ENCODE data around the gene IQCH.
"Not testable (repeated sequence)": the region's sequence is repeated elsewhere in the genome, so short reads cannot be mapped to it uniquely, and the experiment has no call there.

IQCH gene

GRCh38 chr15:67401336-67401735 is 146.8 kb downstream of the IQCH start:
- FAIRE-seq, result no peak

DNA sequence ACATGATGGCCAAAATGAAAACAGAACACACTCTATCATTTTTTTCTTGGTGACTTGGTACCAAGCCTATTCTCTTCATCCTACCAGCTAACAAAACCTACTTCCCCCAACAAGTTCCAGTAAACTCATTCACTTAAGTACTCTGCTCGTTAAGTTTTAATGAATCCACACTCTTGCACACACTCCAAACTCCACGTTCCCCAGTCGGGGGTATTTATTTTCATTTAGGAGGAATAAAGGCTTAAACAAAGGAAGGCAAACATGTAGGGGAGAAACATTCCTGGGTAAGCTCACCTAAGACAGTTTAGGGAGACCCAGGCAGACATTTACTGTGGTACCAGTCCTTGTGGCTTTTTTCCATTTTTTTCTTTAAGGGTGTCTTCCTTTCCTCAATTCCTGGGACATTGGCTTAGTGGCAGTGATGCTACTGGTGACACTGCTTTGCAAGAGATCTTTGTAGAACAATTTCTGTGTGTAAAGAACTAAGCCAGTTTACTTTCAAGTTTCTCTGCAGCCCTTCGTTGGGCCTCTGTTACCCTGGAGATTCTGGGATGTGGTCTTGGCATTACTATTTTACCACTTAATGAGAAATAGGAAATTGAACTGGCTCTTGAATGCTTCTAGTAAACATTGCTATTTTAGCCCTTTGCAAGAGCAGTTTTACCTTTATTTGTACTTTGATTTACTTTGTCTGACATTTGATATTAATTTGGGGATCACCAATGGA is 149.0 kb downstream of the IQCH start:
- FAIRE-seq, result no peak

GRCh38 chr15:67405208-67406191 is 150.9 kb downstream of the IQCH start:
- FAIRE-seq, result no peak

DNA sequence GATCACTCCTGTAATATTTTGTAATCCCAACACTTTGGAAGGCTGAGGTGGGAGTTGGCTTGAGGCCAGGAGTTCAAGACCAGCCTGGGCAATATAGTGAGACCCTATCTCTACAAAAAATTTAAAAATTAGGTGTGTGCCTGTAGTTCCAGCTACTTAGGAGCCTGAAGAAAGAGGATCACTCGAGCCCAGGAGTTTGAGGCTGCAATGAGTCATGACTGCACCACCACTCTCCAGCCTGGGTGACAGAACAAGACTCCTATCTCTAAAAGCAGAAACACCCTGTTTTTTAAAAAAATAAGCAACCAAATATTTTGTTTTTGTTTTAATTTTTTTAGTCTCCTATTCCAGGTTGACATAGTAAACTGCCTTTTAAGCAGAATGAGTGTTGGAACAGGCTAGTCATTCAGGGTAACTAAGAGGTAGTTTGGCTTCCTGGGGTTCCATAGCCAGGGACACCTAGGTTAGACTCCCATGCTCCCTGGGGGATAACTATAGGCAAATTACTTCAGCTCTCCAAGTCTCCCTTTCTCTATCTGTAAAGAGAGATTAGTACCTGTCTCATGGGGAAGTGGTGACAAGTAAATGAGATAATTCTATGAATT is 151.8 kb downstream of the IQCH start:
- FAIRE-seq, result no peak

DNA sequence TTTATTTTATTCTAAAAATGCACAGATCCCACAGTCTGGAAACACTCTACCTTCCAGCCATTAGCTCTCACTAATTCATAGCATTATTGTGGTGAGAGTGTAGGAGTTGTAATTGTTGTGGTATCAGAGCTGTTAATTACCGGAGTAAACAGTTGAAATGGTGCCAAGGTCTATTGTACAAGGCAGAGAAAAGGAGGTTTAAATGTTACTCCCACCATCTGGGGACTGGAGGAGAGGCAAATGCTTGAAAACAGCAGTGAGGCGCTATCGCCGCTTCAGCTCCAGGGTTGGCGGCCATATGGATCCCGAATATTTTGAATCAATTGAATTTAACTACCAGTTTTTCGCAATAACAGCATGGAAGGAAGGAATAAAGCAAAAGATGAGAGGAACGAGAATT is 153.2 kb downstream of the IQCH start:
- no peak for FAIRE-seq

- FAIRE-seq, result no peak
These were observed 154.6 kb downstream of the IQCH start for GRCh38 chr15:67409175-67409574.

DNA sequence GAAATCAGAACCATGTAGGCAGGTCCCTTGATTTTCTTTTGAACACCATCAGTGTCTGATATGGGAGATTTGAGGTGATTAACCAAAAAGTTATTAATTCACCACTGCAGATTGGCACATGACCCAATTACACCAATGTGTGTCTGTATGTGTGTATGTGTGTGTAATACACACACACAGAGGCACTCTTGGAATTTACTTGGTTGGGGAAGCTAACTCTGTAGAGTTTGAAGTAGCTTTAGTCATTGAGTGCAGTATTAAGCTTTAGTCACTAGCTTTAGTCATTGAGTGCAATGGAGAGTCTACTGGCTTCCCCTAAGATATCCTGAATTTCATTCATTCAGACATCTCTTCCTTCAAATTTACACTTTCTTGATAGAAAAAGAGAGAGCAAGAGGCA is 156.9 kb downstream of the IQCH start:
- FAIRE-seq, result no peak

- FAIRE-seq, result no peak
These were observed 159.3 kb downstream of the IQCH start for GRCh38 chr15:67413770-67414390.

DNA sequence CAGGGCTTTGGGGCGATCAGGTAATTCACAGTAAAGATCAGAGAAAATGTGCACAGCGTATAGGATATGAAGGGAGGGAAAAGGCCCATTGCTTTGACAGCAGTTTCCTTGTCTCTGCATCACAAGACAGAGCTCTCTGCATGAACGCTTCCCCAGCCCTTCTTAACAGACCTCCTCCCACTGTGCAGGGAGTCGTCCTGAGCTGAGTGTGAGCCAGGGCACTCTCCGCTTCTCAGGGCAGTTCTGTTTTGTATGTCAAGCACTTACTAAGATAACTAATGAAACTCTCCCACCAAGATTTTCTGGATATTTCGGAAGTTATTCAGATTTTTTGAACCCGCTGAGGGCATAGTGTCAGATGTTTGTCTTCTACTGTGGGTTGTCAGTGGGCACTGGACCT is 160.6 kb downstream of the IQCH start:
- no peak for FAIRE-seq

- FAIRE-seq, result no peak
These were observed 162.3 kb downstream of the IQCH start for GRCh38 chr15:67416891-67417290.

- FAIRE-seq, result no peak
These were observed 165.1 kb downstream of the IQCH start for GRCh38 chr15:67419705-67420104.

- no peak for FAIRE-seq
These were observed 165.6 kb downstream of the IQCH start for GRCh38 chr15:67420137-67420536.

- no peak for FAIRE-seq
These were observed 166.5 kb downstream of the IQCH start for GRCh38 chr15:67421105-67421504.

GRCh38 chr15:67422296-67422695 is 167.7 kb downstream of the IQCH start:
- no peak for FAIRE-seq

GRCh38 chr15:67433495-67434099 is 179.0 kb downstream of the IQCH start:
- FAIRE-seq, result no peak

DNA sequence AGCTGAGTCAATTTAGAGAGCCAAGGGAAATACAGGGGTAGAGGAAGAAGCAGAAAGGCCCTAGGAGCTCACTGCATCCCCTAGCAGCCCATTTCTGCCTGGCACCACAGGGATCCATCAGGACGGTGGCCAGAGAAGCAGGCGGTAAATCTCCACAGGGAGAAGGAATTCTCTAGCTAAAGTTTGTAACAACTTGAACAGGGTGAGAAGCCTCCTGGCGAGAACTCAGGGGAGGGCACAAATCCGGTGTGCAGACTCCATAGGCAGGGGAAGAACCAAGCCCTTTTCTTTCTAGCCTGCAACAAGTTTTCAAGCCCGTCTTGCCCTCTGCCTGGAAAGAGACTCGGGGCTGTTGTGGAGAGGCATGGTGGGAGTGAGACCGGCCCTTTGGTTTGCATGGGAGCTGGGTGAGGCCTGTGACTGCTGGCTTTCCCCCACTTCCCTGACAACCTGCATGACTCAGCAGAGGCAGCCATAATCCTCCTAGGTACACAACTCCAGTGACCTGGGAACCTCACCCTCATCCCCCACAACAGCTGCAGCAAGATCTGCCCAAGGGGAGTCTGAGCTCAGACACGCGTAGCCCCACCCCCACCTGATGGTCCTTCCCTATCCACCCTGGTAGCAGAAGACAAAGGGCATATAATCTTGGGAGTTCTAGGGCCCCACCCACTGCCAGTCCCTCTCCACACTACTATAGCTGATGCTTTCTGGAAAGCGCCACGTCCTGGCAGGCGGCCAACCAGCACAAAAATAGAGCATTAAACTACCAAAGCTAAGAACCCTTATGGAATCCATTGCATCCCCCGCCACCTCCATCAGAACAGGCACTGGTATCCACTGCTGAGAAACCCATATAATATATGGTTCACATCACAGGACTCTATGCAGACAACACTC is 182.0 kb downstream of the IQCH start:
- FAIRE-seq, result not testable (repeated sequence)

GRCh38 chr15:67444100-67444499 is 189.5 kb downstream of the IQCH start:
- FAIRE-seq, result no peak

DNA sequence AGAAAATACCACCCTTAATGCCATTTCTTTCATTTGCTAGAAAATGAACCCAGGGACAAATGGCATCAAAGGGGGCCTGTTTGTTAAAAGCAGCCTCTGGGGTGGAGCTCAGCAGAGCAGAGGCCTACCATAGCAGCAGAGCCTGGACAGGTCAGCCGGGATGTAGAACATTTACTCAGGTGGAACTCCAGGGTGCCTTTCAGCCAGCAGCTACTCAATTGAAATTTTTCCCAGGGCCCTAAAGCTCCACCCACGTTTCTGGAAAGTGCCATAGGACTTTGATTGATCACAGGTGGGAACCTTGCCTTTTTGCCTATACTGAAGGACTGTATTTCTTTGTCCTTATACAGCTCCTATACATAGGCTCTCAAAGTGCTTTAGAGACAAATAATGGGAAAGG is 191.9 kb downstream of the IQCH start:
- FAIRE-seq, result no peak

DNA sequence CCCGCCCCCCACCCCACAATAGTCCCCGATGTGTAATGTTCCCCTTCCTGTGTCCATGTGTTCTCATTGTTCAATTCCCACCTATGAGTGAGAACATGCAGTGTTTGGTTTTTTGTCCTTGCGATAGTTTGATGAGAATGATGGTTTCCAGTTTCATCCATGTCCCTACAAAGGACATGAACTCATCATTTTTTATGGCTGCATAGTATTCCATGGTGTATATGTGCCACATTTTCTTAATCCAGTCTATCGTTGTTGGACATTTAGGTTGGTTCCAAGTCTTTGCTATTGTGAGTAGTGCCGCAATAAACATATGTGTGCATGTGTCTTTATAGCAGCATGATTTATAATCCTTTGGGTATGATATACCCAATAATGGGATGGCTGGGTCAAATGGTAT is 193.8 kb downstream of the IQCH start:
- not testable (repeated sequence) for FAIRE-seq

GRCh38 chr15:67453703-67454102 is 199.1 kb downstream of the IQCH start:
- FAIRE-seq, result not testable (repeated sequence)

All from colon (tissue), 2 donors.